ENCODE data around the gene MME. TPM values are rescaled to one million over a fixed set of nuclear protein-coding genes. Genes with fewer than 3 reads are reported as not detected.
"Not testable (repeated sequence)": the region's sequence is repeated elsewhere in the genome, so short reads cannot be mapped to it uniquely, and the experiment has no call there.

MME gene
- total RNA-seq, 1 donor from 2014 or later, result 3.6 TPM

GRCh38 chr3:155080692-155081091 is 573 bp downstream of the MME start:
- no peak for DNase-seq (ENCODE audit: low spot score)
- intact Hi-C loops (cut with DNase I), result no loop called here

DNA sequence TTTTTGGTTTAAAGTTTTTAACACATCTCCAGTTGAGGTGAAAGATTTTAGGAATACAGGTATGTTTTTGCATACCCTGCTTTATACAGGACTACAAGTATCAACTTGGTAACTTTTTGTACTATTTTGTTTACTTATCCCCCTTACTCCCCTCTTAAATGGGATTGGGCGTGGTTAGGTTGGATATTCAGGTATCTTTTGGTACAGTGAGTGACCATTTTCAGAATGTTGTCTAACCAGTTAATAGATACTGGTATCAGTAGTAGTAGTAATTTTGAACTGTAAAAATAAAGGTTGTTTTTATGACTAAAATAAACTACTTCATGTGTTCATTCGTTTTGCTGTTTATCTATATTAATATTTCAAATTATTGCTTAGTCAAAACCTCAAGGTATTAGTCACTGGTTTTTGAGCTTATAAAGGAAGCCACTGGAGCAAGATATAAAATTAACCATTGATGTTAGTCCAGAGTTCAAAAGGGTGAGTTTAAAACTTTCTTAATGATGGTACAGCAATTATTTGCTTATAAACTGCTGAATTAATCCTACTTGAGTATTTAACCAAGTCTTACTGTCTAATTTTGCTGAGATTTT is 3.3 kb downstream of the MME start:
- DNase-seq (ENCODE audit: low spot score), result no peak
- intact Hi-C loops (cut with DNase I), result no loop called here

DNA sequence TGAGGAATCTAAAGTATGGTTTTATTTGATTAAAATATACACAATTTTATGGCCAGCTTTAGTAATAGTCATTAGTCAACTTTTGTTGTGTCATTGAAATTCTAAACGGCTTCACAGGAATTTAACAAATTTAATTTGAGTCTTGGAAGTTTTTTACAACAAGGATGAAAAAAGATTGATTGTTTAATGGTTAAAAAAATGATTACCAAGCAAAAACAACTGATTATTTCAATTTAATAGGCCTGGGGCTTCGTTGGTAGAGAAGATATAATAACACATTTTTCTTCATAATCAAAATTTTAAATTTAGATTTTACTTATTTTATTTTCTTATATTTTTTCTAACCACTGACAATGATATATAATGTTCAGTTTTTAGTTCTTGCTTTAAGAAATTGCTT is 4.4 kb downstream of the MME start:
- no peak for DNase-seq (ENCODE audit: low spot score)
- intact Hi-C loops (cut with DNase I), result no loop called here

GRCh38 chr3:155086051-155086450 is 5.9 kb downstream of the MME start:
- intact Hi-C loops (cut with DNase I), result no loop called here
- no peak for DNase-seq (ENCODE audit: low spot score)

GRCh38 chr3:155088706-155089345 is 8.7 kb downstream of the MME start:
- intact Hi-C loops (cut with DNase I), result no loop called here
- DNase-seq (ENCODE audit: low spot score), result no peak

DNA sequence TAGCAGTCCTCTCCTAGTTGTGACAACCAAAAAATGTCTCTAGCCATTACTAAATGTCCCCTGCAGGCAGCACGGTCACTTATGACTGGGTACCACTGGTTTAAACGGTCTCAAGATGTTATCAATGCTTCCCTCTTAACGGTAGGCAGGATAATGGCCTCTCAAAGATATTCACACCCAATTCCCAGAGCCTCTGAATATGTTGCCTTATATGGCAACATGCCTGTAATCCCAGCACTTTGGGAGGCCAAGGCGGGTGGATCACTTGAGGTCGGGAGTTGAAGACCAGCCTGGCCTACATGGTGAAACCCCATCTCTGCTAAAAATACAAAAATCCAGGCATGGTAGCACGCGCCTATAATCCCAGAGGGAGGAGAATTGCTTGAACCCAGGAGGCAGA is 9.4 kb downstream of the MME start:
- intact Hi-C loops (cut with DNase I), result no loop called here
- no peak for DNase-seq (ENCODE audit: low spot score)

- DNase-seq (ENCODE audit: low spot score), result no peak
- intact Hi-C loops (cut with DNase I), result no loop called here
Measured at GRCh38 chr3:155093261-155093660, 13.1 kb downstream of the MME start.

- intact Hi-C loops (cut with DNase I), result no loop called here
Measured at GRCh38 chr3:155096303-155097008, 16.3 kb downstream of the MME start.

DNA sequence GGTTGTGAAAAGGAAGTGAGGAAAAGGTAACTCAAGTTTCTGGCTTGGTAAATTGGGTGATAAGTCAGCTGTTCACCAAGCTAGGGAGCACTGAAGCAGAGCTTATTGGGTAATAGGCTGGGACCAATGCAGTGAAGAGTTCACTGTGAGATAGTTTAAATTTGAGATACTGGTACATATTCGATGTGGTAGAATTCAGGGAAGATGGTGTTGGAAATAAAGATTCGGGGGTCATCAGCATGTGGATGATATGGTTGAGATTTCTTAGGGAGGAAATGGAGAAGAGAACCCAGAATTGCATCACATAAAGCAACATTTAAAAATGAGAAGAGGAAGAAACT is 16.9 kb downstream of the MME start:
- DNase-seq (ENCODE audit: low spot score), result no peak

More at GRCh38 chr3:155096303-155097008, 16.3 kb downstream of the MME start:
- no peak for DNase-seq (ENCODE audit: low spot score)

DNA sequence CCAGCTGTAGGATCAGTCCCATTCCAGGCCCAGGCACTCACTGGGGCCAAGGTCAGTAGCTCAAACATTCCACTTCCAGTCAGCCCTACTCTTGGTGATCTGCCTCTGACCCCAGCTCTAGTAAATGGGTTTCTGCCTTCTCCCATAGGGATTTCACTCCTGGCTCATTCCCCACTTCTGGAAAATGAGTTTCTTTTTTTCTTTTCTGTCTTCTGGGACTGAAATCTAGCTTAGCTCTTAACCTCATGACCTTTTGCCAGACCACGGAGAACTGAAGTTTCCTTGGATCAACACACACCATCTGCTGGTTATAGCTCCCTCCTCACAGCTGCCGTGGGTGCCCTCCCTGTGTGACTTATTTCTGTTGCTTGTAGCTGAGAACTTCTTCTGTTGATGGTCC is 21.3 kb downstream of the MME start:
- no peak for DNase-seq (ENCODE audit: low spot score)
- intact Hi-C loops (cut with DNase I), result no loop called here

More for the DNA sequence above, 16.9 kb downstream of the MME start:
- intact Hi-C loops (cut with DNase I), result no loop called here

DNA sequence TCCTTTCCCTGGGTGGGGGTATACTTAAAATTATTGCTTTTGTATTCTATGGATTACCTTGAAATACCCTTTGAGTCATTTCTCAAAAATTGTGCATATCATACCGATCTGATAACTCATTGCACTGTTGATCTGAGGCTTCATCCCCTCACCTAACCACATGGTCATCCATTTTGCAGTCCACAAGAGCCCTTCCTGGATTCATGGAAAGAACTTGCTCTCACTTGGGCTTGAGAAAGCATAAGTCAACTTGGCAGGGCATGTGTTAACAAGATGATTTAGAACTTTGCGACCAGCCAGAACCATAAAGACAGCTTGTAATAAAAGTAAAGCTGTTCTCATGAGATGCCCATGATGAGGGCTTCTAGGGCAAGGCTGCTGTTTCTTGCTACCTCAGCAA is 22.2 kb downstream of the MME start:
- no peak for DNase-seq (ENCODE audit: low spot score)
- intact Hi-C loops (cut with DNase I), result no loop called here

DNA sequence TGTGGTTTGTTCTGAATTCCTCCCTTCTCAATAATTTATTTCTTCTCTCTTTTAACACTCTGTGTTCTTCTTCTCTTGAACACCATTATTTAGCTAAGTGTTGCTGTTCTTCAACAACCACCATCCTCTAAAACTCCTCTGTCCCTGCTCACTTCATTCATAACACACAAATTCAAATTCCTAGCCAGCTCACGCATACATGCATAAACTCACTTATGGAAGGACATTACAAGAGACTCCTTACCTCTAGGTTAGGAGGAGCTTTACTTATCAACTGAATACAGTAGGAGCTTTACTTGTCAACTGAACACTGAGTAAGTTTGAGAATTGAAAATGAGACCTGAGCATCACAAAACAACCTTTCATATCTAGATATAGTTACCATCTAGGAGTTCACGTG is 23.6 kb downstream of the MME start:
- intact Hi-C loops (cut with DNase I), result no loop called here
- DNase-seq (ENCODE audit: low spot score), result no peak

DNA sequence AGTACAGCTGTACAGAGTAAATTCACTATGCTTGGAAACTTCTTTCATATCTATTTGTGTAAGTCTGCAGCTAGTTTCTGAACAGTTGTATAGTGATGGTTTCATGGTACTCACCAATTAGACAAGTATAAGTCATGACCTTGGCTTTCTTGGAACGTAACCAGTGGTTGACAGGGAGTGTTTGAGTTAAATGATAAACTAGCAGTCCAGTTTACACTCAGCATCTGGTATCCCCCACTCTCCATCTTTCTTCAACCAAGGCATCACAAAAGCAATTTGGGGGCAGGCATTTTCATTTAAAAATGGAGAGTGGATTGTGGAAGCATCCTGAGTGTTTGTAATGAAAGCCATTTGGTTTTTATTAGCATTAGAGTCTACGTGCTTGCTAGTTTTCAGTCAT is 26.0 kb downstream of the MME start:
- no peak for DNase-seq (ENCODE audit: low spot score)
- intact Hi-C loops (cut with DNase I), result no loop called here

- intact Hi-C loops (cut with DNase I), result no loop called here
- DNase-seq (ENCODE audit: low spot score), result no peak
Measured at GRCh38 chr3:155110022-155110421, 29.9 kb downstream of the MME start.

- DNase-seq (ENCODE audit: low spot score), result no peak
- intact Hi-C loops (cut with DNase I), result no loop called here
Measured at GRCh38 chr3:155110996-155111901, 31.1 kb downstream of the MME start.

- DNase-seq (ENCODE audit: low spot score), result no peak
- intact Hi-C loops (cut with DNase I), result no loop called here
Measured at GRCh38 chr3:155111971-155112370, 31.9 kb downstream of the MME start.

DNA sequence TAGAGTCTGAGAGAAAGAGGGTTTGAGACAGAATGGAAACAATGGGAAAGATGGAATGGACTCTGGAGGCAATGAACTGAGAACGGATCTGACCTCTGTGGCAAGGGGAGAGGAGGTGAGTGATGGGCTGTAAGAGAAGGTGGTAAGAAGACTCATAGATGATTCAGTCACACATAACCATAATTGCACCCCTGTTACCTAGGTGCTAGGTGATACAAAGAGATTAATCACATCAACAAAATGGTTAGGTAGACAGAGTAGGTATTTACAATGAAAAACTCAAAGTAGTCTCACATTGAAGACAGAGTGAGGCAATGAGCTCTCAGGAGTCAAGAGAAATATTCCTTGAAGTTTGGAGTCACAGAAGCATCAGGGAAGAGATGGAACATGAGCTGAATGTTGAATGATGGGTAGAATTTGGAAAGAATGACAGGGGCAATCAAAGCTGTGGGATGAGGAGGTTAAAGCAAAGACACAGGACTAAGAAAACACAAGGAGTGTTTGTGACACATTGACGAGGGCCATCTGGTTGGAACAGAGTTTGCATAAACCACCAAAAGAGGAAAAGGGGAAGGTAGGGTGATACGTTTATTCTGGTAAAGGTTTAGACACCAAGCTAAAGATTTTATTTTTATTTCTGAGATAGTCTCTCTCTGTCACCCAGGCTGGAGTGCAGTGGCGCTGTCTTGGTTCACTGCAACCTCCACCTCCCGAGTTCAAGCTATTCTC is 32.7 kb downstream of the MME start:
- DNase-seq (ENCODE audit: low spot score), result no peak
- intact Hi-C loops (cut with DNase I), result no loop called here

DNA sequence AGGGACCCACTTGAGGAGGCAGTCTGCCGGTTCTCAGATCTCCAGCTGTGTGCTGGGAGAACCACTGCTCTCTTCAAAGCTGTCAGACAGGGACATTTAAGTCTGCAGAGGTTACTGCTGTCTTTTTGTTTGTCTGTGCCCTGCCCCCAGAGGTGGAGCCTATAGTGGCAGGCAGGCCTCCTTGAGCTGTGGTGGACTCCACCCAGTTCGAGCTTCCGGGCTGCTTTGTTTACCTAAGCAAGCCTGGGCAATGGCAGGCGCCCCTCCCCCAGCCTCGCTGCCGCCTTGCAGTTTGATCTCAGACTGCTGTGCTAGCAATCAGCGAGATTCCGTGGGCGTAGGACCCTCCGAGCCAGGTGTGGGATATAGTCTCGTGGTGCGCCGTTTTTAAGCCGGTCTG is 44.6 kb downstream of the MME start:
- intact Hi-C loops (cut with DNase I), result not testable (repeated sequence)

DNA sequence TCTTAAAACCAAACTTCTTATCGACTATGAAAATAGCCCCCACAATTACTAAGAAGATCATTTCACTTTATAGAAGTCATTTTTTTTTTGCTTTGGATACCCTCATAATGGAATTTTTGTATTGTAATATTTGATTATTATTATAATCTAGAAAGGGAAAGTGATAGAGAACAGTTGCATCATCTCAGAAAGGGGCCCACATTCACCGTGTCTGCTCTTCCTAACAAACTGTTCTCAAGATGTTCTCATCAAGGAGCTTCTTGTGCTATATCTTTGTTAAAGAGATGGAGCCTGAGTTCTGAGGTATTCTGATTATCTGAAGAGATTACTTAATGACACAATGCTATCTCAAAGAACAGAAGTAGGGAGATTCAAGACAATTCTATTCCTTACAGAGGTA is 49.3 kb downstream of the MME start:
- DNase-seq (ENCODE audit: low spot score), result no peak
- intact Hi-C loops (cut with DNase I), result no loop called here

More for the DNA sequence above, 44.6 kb downstream of the MME start:
- not testable (repeated sequence) for DNase-seq (ENCODE audit: low spot score)

- intact Hi-C loops (cut with DNase I), result no loop called here
- DNase-seq (ENCODE audit: low spot score), result no peak
Measured at GRCh38 chr3:155130001-155130400, 49.9 kb downstream of the MME start.
